HG02970 (cell line): ENCODE data around the gene CDC5L.

Experiments used
- ATAC-seq: cut with Tn5 transposase; IDR thresholded peaks from one replicate; pipeline ENCODE4 v1.9.1; 2021; ENCODE audit warnings: mild to moderate bottlenecking, moderate library complexity, moderate number of reproducible peaks; ENCODE audit not compliant: unreplicated experiment, low FRiP score

The CDC5L gene

DNA sequence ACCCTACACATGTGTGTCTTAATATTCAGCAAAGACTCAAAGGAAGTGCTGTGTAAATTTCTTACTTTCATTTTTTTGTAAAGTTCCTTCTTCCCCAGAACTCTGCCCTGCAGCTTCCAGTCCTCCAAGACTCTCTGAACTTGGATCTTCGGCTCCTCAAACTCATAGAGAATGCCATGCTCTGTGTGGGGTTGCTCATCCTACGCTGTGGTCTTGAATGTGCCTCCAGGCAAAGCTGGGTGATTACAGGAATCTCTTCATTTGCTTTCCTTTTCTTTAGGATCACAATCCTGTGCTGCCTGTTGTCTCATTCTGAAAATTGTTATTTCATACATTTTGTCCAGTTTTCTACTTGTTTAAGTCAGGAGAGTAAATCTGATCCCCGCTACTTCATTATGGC is 14.5 kb upstream of the CDC5L start:
- no peak for ATAC-seq

DNA sequence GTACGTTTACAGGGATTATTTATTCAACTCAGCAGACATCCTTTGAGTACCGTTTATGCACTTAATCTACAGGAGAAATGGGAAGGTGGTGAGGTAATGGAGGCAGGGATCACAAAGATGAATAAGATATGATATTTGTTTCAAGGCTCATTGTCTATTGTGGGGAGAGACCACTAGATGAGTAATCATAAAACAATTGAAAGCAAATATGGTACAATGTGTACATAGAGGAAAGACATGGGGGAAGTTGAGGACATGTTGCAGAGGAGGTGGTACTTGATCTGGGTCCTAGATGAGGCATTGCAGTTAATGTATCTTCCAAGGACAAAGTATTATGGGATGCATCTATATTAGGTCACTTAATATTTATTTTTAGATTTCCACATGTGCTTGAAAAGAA is 13.7 kb upstream of the CDC5L start:
- ATAC-seq = no peak

DNA sequence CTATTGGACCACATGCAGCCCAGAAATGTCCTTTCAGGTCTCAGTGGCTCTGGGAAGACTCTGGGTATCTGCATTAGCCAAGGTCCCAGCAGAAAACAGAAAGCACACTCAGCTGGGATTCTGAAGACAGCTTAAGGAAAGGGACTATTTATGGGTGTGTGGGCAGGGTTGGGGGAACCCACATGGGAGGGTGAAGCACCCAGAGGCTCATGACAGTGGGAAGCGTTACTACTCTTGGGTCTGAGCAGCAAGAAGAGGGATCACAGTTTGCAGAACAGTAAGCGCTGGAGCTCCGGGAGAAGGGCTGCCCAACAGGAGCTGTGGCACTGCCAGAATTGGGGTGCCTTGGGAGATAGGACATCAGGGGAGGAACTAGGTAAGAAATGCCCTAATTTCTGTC is 12.4 kb upstream of the CDC5L start:
- ATAC-seq = no peak

DNA sequence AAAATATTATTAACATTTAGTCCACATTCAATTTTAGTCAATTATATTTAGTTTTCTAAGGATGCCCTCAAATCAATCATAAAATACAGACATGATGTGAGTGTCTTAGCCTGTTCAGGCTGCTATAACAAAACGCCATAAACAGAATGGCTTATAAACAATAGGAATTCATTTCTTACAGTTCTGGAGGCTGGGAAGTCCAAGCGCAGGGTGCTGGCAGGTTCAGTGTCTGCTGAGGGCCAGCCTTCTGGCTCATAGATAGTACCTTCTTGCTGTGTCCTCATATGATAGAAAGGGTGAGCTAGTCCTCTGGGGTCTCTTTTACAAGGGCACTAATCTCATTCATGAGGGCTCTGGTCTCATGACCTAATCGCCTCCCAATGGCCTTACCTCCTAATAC is 10.0 kb upstream of the CDC5L start:
- ATAC-seq = no peak

DNA sequence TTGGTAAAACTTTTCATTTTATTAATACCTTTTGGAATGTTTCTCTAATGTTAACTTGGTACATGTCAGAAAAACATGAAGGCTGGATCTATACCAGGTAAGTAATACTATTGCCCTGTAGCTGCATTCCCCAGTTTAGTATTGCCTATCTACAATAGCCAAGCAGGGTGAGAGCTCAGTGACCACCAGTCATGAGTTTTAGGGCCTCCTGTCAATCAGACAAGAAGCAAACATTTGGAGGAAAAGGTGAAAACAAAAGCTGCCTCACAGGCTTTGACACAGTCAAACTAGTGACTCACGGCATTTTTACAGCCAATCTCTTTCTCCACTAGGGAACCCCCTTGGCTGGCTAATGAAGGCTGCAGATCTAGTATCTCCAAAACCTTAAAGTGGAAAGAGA is 9.5 kb upstream of the CDC5L start:
- no peak for ATAC-seq

DNA sequence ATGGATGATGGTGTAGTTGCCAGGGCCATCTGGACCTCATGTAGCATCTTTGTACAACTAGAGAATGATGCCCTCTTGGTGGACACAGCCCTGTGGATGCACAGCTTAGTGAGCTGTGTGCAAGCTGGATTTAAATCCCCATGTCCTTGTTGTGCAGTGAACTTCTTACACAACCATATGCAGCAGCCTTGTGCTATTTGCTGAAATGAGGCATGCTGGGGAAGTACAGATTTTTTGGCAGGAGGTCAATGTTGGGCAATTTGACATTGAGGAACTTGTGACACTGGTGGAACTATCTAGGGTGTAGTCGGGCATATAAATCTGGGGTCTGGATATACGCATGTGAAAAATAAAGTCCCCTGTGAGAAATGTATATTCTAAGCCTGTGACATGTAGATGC is 5.8 kb upstream of the CDC5L start:
- ATAC-seq = no peak

DNA sequence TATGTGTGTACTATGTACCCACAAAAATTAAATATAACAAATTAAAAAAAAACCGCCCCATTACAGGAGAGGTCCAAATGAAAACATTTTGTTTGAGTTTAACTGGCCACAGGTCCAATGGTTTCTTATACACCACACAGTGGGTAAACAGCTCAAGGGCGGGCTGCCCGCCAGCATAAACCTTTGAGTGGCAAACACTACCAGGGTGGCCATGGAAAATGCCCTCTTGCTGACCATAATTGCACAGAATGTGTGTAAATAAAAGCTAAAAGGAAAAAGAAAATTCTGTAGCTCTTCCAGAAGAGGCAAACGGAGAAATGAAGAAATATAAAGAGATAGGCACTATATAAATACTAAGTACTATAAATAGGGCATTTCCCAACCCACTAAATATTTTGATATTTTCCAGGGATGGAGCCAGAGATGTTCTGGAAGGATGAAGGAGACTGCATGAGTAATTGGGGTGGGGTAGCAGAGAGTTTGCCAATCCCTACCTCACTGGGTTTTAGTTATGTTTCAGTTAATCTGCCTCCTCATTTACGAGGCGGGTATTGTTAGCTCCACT is 1.1 kb upstream of the CDC5L start:
- no peak for ATAC-seq

DNA sequence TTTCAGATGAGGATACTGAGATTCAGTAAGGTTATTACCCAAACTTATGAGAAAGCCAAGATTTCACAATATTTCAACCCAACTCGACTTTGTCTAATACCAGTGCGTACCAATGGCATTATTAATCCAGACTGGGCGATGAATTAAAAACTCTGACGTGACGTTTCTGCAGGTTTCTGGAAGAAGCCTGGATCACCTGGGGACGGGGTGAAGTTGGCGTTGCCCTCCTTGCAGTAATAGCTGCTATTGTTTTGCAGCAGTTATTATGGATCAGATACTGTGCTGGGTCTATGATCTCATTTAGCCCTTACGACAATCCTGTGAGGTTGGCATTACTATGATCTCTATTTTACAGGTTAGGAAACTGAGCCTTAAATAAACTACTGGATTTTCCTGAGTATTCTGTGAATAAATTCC is 569 bp upstream of the CDC5L start:
- ATAC-seq = peak; percentile 5

DNA sequence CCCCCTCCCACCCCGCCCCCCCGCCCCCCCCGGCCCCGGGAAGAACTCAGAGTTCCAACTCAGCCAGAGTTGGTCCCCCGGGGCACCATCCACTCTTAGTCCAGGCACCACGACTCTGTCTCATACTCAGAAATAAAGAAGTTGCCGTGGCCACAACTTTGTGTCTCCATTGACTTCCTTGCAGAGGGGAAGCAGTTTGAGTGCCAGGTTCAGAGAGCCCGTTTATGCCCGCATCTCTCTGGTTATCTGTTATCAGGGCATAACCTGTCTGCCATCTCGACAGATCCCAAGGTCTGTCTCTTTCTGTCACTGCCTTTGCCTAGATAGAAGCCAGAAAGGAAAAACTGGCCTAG is 605 bp downstream of the CDC5L start:
- ATAC-seq = no peak

DNA sequence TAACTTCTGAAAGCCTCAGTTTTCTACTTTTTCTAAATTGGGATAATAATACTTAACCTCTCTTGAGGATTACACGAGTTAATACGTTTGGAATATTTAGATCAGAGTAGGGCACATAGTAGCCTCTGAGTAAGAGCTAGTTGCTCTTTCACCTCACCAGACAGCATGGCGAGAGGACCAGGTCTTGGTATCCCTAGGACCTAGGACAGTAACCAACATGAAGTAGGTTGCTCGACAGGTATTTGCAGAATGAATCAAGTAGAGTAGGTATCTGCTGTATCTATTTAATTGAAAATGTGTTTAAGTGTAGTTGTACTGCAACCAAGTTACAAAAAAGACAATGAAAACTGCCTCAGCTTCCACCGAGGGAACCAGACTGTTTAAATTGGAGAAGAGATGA is 1.4 kb downstream of the CDC5L start:
- ATAC-seq = no peak

DNA sequence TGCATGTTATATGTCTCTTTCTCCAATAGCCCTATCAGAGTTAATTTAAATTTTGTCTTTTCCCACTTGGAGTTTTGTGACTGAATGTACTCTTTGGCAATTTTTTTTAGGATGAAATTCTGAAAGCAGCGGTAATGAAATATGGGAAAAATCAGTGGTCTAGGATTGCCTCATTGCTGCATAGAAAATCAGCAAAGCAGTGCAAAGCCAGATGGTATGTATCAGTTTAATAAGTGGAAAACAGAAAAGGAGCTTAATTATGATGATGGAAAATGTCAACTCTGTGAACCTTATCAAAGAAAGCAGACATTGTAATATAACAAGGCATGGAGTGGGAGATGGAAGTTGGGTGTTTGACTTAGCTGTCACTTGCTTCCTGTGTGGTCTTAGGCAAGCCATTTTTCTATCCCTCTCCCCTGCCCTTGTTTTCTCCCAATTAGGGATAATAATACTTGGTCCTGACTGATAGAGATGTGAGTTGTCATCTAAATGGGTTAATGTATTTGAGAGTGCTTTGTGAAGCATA is 2.7 kb downstream of the CDC5L start:
- ATAC-seq = no peak

DNA sequence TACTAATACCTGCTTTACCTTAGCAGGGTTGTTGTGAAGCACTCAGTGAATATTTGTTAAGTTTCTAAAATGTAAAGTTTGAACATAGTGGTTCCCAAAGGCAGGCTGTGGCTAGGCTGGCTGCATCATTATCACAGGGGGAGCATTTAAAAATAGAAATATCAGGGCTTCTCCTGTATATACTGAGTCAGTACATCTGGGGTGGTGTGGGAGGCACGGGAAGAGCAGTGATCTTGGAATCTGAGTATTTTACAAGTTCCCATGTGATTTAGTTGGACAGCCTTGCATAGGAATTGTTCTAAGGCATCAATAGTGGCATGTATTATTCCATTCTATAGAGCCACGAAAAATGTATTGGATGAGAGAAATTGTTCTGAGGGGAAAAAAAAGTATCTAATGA is 8.0 kb downstream of the CDC5L start:
- ATAC-seq = no peak

DNA sequence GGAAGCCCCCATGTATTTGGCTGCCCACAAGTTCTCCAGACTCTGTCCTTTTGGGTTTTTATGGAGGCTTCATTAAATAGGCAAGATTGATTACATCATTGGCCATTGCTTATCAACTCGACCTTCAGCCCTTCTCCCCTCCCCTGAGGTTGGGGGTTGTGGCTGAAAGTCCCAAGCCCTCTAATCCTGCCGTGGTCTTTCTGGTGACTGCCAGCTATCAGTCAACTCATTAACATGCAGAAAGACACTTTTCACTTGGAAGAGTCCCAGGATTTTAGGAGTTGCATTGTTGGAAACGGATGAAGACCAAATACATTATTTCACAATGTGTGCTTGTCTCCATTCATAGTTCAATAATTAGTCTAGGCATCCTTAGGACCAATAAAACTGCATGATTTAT is 9.5 kb downstream of the CDC5L start:
- ATAC-seq = no peak

DNA sequence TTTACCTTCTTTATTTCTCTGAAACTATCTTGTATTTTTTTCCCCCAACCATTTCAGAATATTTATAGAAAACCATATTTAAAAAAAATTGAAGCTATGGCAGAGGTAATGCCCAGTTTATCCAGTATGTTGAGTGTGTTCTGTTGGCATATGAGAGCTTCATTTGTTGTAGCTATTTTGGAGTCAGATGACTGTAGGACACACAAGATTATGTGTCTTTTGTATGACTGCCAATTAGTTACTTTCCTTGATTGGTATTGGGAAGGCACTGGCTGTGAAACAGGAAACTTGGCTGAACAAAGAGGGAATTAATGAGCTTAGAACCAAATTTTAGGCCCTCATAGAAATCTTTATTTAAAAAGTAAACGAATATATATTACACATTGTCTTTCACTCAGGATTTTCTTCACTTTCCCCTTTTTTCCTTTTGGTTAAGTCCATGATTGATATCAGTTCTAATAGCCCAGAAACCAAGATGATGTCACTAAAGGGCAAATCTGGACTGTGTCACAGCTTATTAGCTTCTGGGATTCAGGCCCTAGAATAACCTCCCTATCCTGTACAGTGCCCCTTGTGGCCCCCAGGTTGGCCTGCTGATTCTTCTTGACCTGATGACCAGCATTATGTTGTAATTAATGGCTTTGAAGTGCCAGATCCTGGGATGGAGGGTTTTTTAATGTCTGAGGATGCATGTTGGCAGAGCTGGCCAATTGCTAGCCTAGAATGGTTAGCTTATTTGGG is 10.1 kb downstream of the CDC5L start:
- ATAC-seq = no peak

DNA sequence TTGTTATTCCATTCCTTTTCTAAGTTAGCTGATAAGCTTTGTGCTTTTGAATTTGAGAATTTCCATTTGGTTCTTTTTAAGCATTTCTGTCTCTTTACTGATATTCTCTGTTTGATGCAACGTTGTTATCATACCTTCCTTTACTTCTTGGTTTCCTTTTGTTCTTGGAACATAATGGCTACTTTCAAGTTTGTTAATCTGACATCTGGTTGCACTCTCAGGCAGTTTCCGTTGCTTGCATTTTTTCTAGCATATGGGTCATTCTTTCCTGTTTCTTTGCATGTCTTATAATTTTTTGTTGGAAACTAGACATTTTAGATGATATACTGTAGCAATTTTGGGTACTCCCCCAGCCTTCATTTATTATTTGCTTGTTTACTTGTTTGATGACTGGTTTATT is 12.5 kb downstream of the CDC5L start:
- no peak for ATAC-seq

DNA sequence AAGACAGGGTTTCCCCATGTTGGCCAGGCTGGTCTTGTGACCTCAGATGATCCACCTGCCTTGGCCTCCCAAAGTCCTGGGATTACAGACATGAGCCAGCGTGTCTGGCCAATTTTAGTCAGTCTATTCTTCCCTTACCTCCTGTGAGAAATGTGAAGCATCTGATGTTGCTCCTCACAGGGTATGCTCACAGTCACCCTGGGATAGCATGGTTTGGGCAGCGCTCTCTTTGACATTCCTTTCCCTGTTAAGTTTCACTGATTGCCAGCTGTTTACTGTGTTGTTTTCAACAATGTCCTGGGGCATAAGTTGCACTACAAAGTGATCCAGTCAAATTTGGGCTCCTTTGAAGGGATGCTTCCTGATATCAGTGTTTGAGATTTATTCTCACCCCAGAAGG is 13.1 kb downstream of the CDC5L start:
- no peak for ATAC-seq

DNA sequence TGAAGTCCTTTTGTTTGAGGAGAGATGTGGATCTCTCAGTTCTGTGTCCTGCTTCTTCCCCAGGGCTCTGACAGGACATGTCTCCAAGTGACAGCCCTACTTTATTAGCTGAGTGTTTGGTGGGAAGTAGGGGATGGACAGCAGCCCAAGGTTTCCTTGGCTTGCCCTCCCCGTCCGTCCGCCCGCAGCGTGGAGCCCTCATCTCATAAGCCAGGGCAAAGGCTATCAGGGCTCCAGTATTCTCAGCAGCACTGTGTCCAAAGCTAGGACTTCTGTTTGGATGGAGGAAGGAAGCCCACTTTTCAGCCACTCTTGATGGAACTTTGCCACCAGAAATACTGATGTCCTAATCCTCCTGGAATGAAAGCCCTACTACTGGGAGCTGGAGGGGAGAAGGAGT is 13.6 kb downstream of the CDC5L start:
- ATAC-seq = no peak

DNA sequence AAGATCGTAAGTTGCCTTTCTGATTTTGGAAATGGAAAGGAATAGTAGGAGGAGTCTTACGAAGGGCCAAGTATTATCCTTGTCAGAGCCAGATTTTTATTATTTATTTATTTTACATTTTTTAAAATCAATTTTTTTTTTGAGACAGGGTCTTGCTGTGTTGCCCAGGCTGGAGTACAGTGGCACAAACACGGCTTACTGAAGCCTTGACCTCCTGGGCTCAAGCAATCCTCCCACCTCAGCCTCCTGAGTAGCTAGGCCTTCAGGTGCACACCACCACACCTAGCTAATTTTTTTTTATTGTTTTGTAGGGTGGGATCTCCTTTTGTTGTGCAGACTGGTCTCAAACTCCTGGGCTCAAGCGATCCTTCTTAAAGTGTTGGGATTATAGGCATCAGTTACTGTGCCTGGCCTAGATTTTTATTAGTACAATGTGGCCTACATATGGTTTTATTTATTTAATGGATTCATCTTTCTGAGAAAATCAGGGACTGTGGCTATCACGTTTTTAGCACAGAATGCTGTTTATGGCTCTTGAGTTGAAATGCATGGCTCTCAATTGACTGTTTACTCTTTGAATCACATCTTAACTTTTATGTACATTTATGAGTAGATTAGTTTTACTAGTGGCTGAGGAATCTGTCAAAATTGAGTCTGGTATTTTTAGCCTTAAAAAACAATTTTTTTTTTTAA is 16.7 kb downstream of the CDC5L start:
- no peak for ATAC-seq

DNA sequence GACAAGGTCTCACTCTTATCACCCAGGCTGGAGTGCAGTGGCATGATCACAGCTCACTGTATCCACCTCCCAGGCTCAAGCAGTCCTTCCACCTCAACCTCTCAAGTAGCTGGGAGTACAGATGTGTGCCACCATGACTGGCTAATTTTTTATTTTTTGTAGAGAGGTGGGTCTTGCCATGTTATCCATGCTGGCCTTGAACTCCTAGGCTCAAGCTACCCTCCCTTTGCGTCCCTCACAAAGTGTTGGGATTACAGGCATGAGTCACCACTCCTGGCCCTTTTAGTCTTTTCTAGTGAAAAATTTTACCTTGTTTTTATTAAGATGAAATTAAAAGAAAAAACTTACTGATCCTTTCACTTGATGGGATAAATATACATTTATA is 17.2 kb downstream of the CDC5L start:
- ATAC-seq = no peak

DNA sequence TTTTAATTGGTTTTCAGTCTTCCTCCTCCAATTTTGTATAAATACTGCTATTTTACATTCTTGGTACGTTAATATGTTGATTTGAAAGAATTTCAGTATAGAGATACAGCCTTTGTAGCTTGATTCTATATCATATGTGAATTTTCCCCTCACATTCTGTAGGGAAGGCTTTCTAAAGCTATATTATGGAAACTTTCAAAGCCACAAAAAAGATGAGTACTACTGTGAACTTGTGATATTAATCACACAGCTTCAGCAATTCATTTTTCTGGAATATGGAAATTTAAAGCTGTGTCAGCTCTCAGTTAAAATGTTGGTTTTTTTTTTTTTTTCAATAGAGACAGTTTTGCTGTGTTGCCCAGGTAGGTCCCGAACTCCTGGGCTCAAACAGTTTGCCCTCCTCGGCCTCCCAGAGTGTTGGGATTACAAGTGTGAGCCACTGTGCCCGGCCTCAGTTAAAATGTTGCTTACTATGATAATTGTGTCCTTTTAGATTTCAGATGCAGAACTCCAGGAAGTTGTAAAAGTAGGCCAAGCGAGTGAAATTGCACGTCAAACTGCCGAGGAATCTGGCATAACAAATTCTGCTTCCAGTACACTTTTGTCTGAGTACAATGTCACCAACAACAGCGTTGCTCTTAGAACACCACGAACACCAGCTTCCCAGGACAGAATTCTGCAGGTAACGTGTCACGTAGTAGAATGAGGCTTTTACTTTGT is 20.6 kb downstream of the CDC5L start:
- ATAC-seq = no peak

DNA sequence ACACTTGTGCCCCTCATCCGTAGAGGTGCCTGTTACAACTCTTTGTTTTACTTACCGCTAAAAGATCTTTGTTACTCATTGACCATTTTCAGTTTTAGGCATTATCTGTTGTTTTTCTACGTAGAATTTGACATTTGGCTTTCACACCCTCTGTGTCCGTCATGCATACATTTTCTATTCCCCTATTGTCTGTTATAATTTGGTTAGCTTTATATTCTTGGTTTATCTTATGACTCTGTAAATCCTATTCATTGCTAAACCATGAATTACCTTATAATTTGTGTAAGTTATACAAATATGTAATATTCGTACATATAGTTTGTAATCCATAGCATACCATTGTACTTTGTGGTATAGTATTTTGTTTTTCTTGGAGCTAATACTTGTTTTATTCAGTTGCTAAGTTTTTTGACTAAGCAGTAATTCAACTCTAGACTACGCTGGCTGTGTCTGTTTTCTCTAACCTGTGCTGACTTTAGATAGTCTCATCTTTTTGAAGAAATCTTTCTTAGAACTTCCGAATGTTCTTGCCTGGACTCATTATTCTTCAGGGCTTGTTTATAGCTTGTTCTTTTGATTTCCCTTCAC is 21.8 kb downstream of the CDC5L start:
- no peak for ATAC-seq
